ENCODE results near the gene BACE1.

DNA sequence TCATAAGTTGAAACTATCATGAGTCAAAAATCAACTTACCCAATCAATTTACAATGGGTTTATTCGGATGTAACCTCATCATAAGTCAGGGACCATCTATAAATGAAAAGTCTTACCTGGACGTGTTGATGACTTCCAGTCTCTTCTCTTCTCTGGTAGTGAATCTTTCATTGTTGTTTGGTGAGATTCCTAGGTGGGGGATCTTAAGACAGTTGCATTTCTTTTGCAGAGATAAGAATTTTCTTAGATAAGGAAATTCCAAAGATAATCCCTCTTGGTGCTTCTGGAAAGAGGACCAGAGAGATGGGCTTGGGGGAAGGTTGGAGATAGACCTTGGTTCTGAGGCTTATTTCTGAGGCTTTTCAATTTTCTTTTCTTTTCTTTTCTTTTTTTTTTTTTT lies 46.2 kb downstream of the BACE1 start:
- TF ChIP-seq POLR2AphosphoS5 (IDR thresholded peaks at IDR 0.05; ENCODE audit: low read depth, low read length) (no peak), SIN3A (IDR thresholded peaks at IDR 0.05; ENCODE audit: borderline replicate concordance, insufficient read depth, low read length) (no peak), TAF1 (IDR thresholded peaks at IDR 0.05; ENCODE audit: borderline replicate concordance, insufficient read depth, low read length) (no peak)
- TF ChIP-seq, protein P1, sequence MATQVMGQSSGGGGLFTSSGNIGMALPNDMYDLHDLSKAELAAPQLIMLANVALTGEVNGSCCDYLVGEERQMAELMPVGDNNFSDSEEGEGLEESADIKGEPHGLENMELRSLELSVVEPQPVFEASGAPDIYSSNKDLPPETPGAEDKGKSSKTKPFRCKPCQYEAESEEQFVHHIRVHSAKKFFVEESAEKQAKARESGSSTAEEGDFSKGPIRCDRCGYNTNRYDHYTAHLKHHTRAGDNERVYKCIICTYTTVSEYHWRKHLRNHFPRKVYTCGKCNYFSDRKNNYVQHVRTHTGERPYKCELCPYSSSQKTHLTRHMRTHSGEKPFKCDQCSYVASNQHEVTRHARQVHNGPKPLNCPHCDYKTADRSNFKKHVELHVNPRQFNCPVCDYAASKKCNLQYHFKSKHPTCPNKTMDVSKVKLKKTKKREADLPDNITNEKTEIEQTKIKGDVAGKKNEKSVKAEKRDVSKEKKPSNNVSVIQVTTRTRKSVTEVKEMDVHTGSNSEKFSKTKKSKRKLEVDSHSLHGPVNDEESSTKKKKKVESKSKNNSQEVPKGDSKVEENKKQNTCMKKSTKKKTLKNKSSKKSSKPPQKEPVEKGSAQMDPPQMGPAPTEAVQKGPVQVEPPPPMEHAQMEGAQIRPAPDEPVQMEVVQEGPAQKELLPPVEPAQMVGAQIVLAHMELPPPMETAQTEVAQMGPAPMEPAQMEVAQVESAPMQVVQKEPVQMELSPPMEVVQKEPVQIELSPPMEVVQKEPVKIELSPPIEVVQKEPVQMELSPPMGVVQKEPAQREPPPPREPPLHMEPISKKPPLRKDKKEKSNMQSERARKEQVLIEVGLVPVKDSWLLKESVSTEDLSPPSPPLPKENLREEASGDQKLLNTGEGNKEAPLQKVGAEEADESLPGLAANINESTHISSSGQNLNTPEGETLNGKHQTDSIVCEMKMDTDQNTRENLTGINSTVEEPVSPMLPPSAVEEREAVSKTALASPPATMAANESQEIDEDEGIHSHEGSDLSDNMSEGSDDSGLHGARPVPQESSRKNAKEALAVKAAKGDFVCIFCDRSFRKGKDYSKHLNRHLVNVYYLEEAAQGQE (IDR thresholded peaks at IDR 0.05; ENCODE audit: insufficient read depth in 1 of 2, low read depth in 2 of 2, low read length in 2 of 2) = no peak
